WTC11 (cell line): ENCODE data around the gene CLK3.

Source experiments
- ATF2 ChIP-seq: sonication (generic); formaldehyde crosslinking; IDR thresholded peaks from 2 replicates; pipeline ENCODE4 v1.8.1; 2022; ENCODE audit warnings: low read depth, missing genetic modification reagents, borderline replicate concordance
- CBFB ChIP-seq: sonication (generic); formaldehyde crosslinking; IDR thresholded peaks from 2 replicates; pipeline ENCODE4 v1.8.1; 2022; ENCODE audit warnings: mild to moderate bottlenecking, low read depth, missing genetic modification reagents
- CTCF ChIP-seq: fragments of 200-600 bp; IDR thresholded peaks from 2 replicates; pipeline ENCODE4 v1.8.0; 2022; ENCODE audit warnings: antibody characterized with exemption
- FOXJ3 ChIP-seq: sonication (generic); formaldehyde crosslinking; IDR thresholded peaks from 2 replicates; pipeline ENCODE4 v1.9.0; 2021; ENCODE audit warnings: missing genetic modification reagents, mild to moderate bottlenecking, borderline replicate concordance
- IRF2 ChIP-seq: sonication (generic); formaldehyde crosslinking; IDR thresholded peaks from 2 replicates; pipeline ENCODE4 v1.8.0; 2022; ENCODE audit warnings: low read depth, missing genetic modification reagents, borderline replicate concordance
- JUN ChIP-seq: sonication (generic); formaldehyde crosslinking; IDR thresholded peaks from 2 replicates; pipeline ENCODE4 v1.8.0; 2023; ENCODE audit warnings: mild to moderate bottlenecking, missing genetic modification reagents
- MAX ChIP-seq: sonication (generic); formaldehyde crosslinking; IDR thresholded peaks from 2 replicates; pipeline ENCODE4 v1.8.0; 2022; ENCODE audit warnings: mild to moderate bottlenecking, missing genetic modification reagents
- MXD4 ChIP-seq: fragments of 250-450 bp; sonication (Bioruptor Pico); IDR thresholded peaks from 2 replicates; pipeline ENCODE4 v1.8.0; 2021; ENCODE audit warnings: mild to moderate bottlenecking, moderate library complexity, borderline replicate concordance
- NFYB ChIP-seq: sonication (generic); formaldehyde crosslinking; conservative IDR thresholded peaks from 2 replicates; pipeline ENCODE4 v1.8.0; 2022; ENCODE audit warnings: low read depth, missing genetic modification reagents
- NR1H2 ChIP-seq: sonication (generic); formaldehyde crosslinking; IDR thresholded peaks from 2 replicates; pipeline ENCODE4 v1.9.0; 2021; ENCODE audit warnings: mild to moderate bottlenecking, moderate library complexity, missing genetic modification reagents
- NR2C2 ChIP-seq: sonication (generic); formaldehyde crosslinking; IDR thresholded peaks from 2 replicates; pipeline ENCODE4 v1.8.0; 2022; ENCODE audit warnings: mild to moderate bottlenecking, missing genetic modification reagents
- SP1 ChIP-seq: sonication (generic); formaldehyde crosslinking; conservative IDR thresholded peaks from 2 replicates; pipeline ENCODE4 v1.8.1; 2022; ENCODE audit warnings: missing genetic modification reagents
- USF2 ChIP-seq: sonication (generic); formaldehyde crosslinking; IDR thresholded peaks from 2 replicates; pipeline ENCODE4 v1.8.1; 2023; ENCODE audit warnings: mild to moderate bottlenecking, missing genetic modification reagents, moderate library complexity
- ZBTB43 ChIP-seq: sonication (generic); formaldehyde crosslinking; IDR thresholded peaks from 2 replicates; pipeline ENCODE4 v1.8.1; 2023; ENCODE audit warnings: mild to moderate bottlenecking, missing genetic modification reagents

DNA sequence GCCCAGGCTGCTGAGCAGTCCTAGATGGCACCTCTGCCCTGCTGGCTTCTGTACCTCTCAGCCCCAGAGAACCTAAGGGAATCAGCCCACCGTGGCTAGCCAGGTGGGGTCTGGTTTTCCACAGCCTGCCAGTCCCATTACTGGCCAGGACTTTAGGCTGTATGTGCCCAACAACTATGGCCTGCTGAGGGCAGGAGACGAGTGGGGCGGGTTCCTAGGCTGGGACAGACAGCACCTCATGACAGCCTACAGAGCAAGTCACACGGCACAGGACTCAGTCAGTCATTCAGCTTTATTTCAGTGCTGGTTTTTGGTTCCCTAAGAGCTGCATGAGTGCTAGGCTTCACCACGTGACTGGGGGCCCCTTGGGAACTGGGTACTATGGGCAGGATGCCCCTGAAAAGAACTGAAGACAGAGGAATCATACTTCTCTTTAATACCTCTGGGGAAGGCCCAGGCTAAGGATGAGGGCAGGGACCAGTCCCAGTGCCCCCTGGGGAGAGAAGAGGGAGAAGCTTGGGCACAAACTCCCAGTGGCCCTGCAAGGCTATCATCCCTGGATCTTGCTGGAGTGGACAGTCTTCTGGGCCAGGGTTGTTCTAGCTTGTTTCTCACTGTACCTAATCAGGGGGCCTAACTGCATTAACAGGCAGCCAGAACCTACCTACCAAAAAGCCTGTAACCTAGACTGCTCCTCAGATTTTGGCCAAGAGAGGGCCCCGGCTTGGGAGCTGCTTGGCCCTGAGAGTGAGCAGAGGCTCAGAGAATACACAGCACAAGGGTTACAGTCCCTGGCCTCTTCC, 14.8 kb downstream of the CLK3 start:
- TF ChIP-seq CTCF (no peak), NR1H2 (CRISPR knock-in tag) (no peak), MXD4 (no peak), IRF2 (CRISPR knock-in tag) (no peak), NR2C2 (CRISPR knock-in tag) (no peak), ZBTB43 (CRISPR knock-in tag) (no peak), ATF2 (CRISPR knock-in tag) (no peak), FOXJ3 (CRISPR knock-in tag) (no peak), USF2 (CRISPR knock-in tag) (no peak), SP1 (CRISPR knock-in tag) (no peak), NFYB (CRISPR knock-in tag) (no peak), MAX (no peak), JUN (CRISPR knock-in tag) (no peak), CBFB (CRISPR knock-in tag) (no peak)
